Kidney (tissue), 14 donors: ENCODE data around the gene HMGA1. TPM values are rescaled to one million over a fixed set of nuclear protein-coding genes. Genes with fewer than 3 reads are reported as not detected.

ENCODE experiments used
- DNase-seq, 5 donors: peaks; one replicate each; pipeline ENCODE4 v3.0.0-alpha.2; 2013 to 2020
- FAIRE-seq: peaks from 2 replicates; lab custom pipeline; 2012; peaks lifted over from hg19 to GRCh38; lab: Jason Lieb, UNC
- H3K27ac ChIP-seq, 2 donors: one replicate each; pipeline ENCODE4 v1.7.0; 2013; ENCODE audit warnings: low read depth in 2 of 2, low read length in 2 of 2, inconsistent platforms in 1 of 2
- H3K27me3 ChIP-seq: one replicate; pipeline ENCODE4 v1.7.1; 2013; ENCODE audit warnings: low read length, inconsistent platforms; ENCODE audit not compliant: control insufficient read depth, insufficient read depth
- H3K36me3 ChIP-seq, 3 donors: one replicate each; pipeline versions ENCODE4 v1.7.0 to v1.7.1; 2013; ENCODE audit warnings: low read length in 3 of 3, control low read depth in 1 of 3, inconsistent platforms in 1 of 3; ENCODE audit not compliant: insufficient read depth in 3 of 3, control insufficient read depth in 2 of 3
- H3K4me1 ChIP-seq, 3 donors: one replicate each; pipeline versions ENCODE4 v1.7.0 to v1.7.1; 2013; ENCODE audit warnings: low read length in 3 of 3, inconsistent platforms in 1 of 3, low read depth in 1 of 3; ENCODE audit not compliant: control insufficient read depth in 2 of 3, insufficient read depth in 2 of 3
- H3K4me3 ChIP-seq, 3 donors: one replicate each; pipeline versions ENCODE4 v1.7.0 to v1.8.1; 2013; ENCODE audit warnings: low read length in 3 of 3, control low read depth in 1 of 3, inconsistent platforms in 1 of 3
- H3K9ac ChIP-seq, 3 donors: one replicate each; pipeline versions ENCODE4 v1.7.0 to v1.7.1; 2013; ENCODE audit warnings: low read length in 3 of 3, control low read depth in 1 of 3, inconsistent platforms in 1 of 3
- H3K9me3 ChIP-seq, 3 donors: one replicate each; pipeline versions ENCODE4 v1.7.0 to v1.7.1; 2013; ENCODE audit warnings: low read length in 3 of 3, control low read depth in 1 of 3, inconsistent platforms in 1 of 3; ENCODE audit not compliant: control insufficient read depth in 2 of 3, insufficient read depth in 1 of 3
- intact Hi-C: fragments of 100-400 bp; cut with DNase I; formaldehyde crosslinking; loops from one replicate; pipeline ENCODE4 v1.11.1; 2022
- polyA plus RNA-seq: library from polyadenylated mRNA; stranded (reverse); fragments of 350-450 nt; fragmentation: Illumina TruSeq; extraction: RNeasy Lipid Tissue Mini Kit (QIAGEN cat#74804); gene quantifications from one replicate; pipeline ENCODE4 v1.2.3, GENCODE V29; 2014; ENCODE audit warnings: low read depth, low replicate concordance; ENCODE audit not compliant: insufficient read depth
- total RNA-seq: library from RNA; stranded (reverse); fragmentation: NEBNext Ultra II Directional; extraction: Animal tissue kit (Norgen Biotek cat#: 25700); gene quantifications from one replicate; pipeline ENCODE4 v1.2.1, GENCODE V29; 2021
- TF ChIP-seq, protein P1 (sequence below): IDR thresholded peaks from 3 replicates; pipeline ENCODE4 v1.5.1; 2012; ENCODE audit warnings: mild to moderate bottlenecking, moderate library complexity, borderline replicate concordance; ENCODE audit not compliant: insufficient read depth; ENCODE audit errors: extremely low read depth
- donor health status: control.
- donor health status: control.
- donor health status: control.
- donor health status: control.
- donor health status: control.
- donor health status: DM: yes; HTN: yes; CAD: no.
- donor health status: Normal renal cell carcinoma (clear cell type).

HMGA1 gene
- total and polyA plus RNA-seq, 2 donors from 2014 or later = 27.1 to 46.5 TPM

DNA sequence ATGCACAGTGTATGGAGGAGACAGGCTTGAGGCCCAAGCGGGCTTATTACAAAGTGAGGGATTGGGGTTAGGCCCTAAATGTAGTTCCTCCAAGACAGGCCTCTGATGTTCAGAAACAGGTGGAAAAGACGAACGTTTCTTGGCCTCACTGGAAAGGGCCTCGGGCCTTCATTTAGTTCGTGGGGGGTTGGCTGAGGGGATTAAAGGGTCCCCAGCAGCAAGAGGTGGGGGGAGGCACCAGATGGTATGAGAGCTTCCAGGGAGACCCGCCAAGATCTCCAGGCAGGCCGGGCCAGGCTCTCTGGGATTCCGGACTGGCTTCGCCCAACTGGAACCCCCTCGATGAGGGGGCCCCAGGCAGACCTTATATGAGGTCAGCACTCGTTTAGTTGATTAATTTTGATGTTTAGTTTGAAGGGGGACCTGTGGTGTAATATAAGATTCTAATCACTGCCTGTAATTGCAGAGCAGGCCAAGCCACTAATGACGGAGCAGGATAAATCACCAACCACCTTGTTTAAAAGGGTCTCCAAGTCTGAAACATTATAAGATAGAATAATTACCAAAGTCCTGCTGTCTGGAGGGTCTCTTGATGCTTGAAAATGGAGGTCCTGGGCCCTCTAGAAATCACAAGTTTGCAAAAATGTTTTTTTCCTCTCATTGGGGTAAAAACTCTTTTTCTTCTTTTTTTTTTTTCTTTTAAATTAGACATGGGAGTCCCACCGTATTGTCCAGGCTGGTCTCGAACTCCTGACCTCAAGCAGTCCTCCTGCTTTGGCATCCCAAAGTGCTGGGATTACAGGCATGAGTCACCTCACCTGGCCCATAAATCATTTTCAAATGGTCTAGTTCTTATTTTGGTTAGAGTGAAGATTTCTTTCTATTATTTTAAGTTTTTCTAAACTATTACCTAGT is 2.2 kb downstream of the HMGA1 start:
- H3K9me3 ChIP-seq = no peaks in the 10 kb centered on the region
- H3K27me3 ChIP-seq = no peaks in the 10 kb centered on the region
- intact Hi-C loops = no loop called here
- H3K36me3 ChIP-seq = no peaks in the 10 kb centered on the region
- H3K9ac ChIP-seq = peak overlapping the region in 1 of 3 donors; percentile 15
- TF ChIP-seq, protein P1, sequence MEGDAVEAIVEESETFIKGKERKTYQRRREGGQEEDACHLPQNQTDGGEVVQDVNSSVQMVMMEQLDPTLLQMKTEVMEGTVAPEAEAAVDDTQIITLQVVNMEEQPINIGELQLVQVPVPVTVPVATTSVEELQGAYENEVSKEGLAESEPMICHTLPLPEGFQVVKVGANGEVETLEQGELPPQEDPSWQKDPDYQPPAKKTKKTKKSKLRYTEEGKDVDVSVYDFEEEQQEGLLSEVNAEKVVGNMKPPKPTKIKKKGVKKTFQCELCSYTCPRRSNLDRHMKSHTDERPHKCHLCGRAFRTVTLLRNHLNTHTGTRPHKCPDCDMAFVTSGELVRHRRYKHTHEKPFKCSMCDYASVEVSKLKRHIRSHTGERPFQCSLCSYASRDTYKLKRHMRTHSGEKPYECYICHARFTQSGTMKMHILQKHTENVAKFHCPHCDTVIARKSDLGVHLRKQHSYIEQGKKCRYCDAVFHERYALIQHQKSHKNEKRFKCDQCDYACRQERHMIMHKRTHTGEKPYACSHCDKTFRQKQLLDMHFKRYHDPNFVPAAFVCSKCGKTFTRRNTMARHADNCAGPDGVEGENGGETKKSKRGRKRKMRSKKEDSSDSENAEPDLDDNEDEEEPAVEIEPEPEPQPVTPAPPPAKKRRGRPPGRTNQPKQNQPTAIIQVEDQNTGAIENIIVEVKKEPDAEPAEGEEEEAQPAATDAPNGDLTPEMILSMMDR = no peak
- FAIRE-seq (no peak), DNase-seq (peak in 3 of 5 donors; percentile 19 to 60 (median 37))
- peaks cover 0 to 7% (median 0%) of the 10 kb centered on the region in 3 donors for H3K4me1 ChIP-seq
- H3K27ac ChIP-seq = no peak overlapping the region
- peak overlapping the region in 2 of 3 donors; percentile 39 to 61 for H3K4me3 ChIP-seq

DNA sequence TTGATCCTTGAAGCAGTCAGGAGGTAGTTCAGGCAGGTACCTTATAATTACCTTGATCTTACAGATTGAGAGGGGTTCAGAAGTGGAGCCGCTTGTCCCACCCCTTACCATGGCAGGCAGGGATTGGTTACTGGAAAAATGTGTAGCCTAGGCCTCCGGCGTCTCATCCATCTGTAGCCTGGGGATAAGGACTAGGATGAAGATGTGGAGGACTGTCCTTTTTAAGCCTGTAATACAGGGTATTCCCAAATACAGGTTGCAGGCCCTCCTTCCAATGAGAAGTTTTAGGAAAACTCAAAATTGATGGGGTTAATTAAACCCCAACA is 2.8 kb downstream of the HMGA1 start:
- FAIRE-seq (no peak), DNase-seq (no peak)
- Histone ChIP-seq H3K27me3 (no peaks in the 10 kb centered on the region), H3K9ac (no peak overlapping the region), H3K9me3 (no peaks in the 10 kb centered on the region), H3K27ac (no peak overlapping the region), H3K4me3 (no peak overlapping the region), H3K36me3 (no peaks in the 10 kb centered on the region), H3K4me1 (peaks cover 0 to 7% (median 2%) of the 10 kb centered on the region in 3 donors)
- TF ChIP-seq, protein P1 = no peak
- intact Hi-C loops = no loop called here

DNA sequence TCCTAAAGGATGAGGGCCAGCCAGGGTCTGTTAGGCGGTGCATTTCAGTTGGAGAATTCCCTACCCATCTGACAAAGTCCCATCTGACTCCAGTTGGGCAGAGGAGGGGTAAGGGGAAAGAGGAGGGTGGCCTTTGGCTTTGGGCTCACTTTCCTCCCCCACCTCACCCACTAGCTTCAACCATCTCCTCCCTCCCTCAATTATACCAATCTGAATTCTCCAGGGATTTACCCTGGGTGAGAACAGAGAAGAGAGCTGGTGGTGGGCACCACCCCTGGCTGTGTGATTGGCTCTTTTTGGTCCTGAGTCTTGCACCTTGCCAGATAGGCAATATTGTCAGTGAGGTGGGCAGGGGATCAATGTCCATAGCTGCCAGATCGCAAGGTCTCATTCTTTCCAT is 3.2 kb downstream of the HMGA1 start:
- H3K4me1 ChIP-seq = peaks cover 0 to 7% (median 2%) of the 10 kb centered on the region in 3 donors

More for the DNA sequence above, 3.2 kb downstream of the HMGA1 start:
- FAIRE-seq (no peak), DNase-seq (peak in 1 of 5 donors; percentile 18)
- Histone ChIP-seq H3K4me3 (no peak overlapping the region), H3K27ac (no peak overlapping the region), H3K9ac (no peak overlapping the region), H3K36me3 (no peaks in the 10 kb centered on the region), H3K27me3 (no peaks in the 10 kb centered on the region), H3K9me3 (no peaks in the 10 kb centered on the region)
- TF ChIP-seq, protein P1 = no peak
- intact Hi-C loops = loop anchor here (10.0 kb wide), 1 partner anchor 175 kb away; no protein-coding TSS in a partner anchor
